Right lobe of liver (tissue), 4 donors: ENCODE results near the gene PDIK1L.

Experiments
- POLR2A ChIP-seq: fragments of 450-650 bp; IDR thresholded peaks from one replicate; pipeline ENCODE4 v1.6.1; 2017; ENCODE audit warnings: antibody characterized with exemption, mild to moderate bottlenecking
- TF ChIP-seq, protein P1 (sequence below), 4 donors: fragments of 200-600 bp in 3 of 4; fragments of 450-650 bp in 1 of 4; IDR thresholded peaks; one replicate each; pipeline versions ENCODE4 v1.5.1 to v1.8.0; 2016 to 2022; ENCODE audit warnings: antibody characterized with exemption in 4 of 4, mild to moderate bottlenecking in 2 of 4
- donor health status: DM: no; HTN: no; CAD: no.
- donor health status: DM: no; HTN: no; CAD: no.
- donor health status: DM: no; HTN: yes; CAD: no.

DNA sequence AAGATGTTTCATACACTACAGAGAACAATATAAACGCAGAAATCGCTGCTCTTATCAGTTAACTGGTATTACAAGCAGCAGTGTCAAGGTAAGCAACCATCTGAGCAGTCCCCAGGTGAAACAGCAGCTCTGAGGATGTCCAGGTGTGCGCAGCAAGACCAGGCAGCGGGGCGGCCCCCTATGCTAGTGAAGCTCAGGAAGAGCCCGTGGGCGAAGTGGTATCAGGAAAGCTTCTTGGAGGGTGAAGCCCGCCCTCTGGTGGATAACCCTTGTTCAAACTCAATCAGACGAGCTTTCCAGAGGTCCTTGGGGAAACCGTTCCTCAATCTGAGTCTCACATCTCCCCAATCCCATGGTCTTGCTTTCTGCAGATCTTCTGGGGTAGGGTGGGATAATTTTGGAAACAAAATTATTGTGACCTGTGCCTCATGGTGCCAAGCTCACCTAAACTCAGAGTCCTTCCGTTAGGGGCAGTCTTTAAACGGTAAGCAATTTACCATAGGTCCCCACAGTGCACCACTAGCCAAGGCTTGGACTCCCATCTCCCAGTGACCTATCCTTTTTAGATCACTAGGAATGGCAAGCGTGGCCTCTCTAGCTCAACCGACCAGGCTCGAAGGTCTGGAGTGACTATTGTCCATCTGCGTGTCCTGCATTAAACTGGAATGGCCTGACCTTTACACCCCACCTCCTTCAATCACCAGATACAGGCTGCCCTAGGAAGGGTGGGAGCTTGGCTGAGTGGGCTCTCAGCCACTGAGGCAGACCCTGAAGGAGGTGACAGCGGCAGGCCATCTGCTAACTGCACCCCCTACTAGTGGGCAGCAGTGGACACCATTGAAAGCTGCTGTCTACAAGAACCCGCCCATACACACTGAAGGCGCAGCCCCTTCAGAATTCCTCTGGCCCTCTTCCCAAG lies 33.7 kb downstream of the PDIK1L start:
- no peak for TF ChIP-seq POLR2A
- TF ChIP-seq, protein P1, sequence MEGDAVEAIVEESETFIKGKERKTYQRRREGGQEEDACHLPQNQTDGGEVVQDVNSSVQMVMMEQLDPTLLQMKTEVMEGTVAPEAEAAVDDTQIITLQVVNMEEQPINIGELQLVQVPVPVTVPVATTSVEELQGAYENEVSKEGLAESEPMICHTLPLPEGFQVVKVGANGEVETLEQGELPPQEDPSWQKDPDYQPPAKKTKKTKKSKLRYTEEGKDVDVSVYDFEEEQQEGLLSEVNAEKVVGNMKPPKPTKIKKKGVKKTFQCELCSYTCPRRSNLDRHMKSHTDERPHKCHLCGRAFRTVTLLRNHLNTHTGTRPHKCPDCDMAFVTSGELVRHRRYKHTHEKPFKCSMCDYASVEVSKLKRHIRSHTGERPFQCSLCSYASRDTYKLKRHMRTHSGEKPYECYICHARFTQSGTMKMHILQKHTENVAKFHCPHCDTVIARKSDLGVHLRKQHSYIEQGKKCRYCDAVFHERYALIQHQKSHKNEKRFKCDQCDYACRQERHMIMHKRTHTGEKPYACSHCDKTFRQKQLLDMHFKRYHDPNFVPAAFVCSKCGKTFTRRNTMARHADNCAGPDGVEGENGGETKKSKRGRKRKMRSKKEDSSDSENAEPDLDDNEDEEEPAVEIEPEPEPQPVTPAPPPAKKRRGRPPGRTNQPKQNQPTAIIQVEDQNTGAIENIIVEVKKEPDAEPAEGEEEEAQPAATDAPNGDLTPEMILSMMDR (IDR thresholded peaks at IDR 0.05): peak; percentile 74 to 85 (median 82)
